ENCODE measurements around the gene INPP1. TPM values are rescaled to one million over a fixed set of nuclear protein-coding genes. Genes with fewer than 3 reads are reported as not detected.

The INPP1 gene
- total and polyA plus RNA-seq, 2 of the 8 experiments (the other 6 are each of a cell fraction or from before 2014, with no cell fraction given), result 0.88 to 3.0 TPM

GRCh38 chr2:190357600-190357999 lies 14.2 kb downstream of the INPP1 start:
- Histone ChIP-seq H3K23me2 (ENCODE audit: low read depth, low read length) (no peaks in the 10 kb centered on the region), H2BK5ac (ENCODE audit: low read depth, low read length) (no peak overlapping the region), H2BK20ac (ENCODE audit: low read length) (no peak overlapping the region), H3K4me2 (ENCODE audit: insufficient read depth in 1 of 2, low read depth in 2 of 2, low read length in 2 of 2) (no peak overlapping the region), H3K4me1 (replicated peaks in 1 of 4; ENCODE audit: control insufficient read depth in 3 of 4, insufficient read depth in 4 of 4, low read length in 3 of 4) (no peaks in the 10 kb centered on the region), H3K27ac (ENCODE audit: low read depth, low read length) (no peak overlapping the region), H3K79me2 (ENCODE audit: control insufficient read depth in 1 of 2, insufficient read depth in 2 of 2, low read length in 2 of 2) (no peaks in the 10 kb centered on the region), H2BK12ac (ENCODE audit: low read depth, low read length) (no peak overlapping the region), H2AFZ (ENCODE audit: low read length) (no peak overlapping the region), H2BK120ac (replicated peaks; ENCODE audit: low read depth, low read length) (no peak overlapping the region), H4K91ac (replicated peaks; ENCODE audit: insufficient read length, low read length) (no peak overlapping the region), H4K8ac (ENCODE audit: extremely low read depth, insufficient read depth, low read length) (no peak overlapping the region), H3K9ac (replicated peaks in 1 of 4; ENCODE audit: extremely low read depth in 1 of 4, low read depth in 3 of 4, low read length in 3 of 4) (no peak overlapping the region), H3K23ac (ENCODE audit: insufficient read length) (no peak overlapping the region), H3K56ac (replicated peaks; ENCODE audit: insufficient read length, low read depth, low read length) (no peak overlapping the region), H3K36me3 (ENCODE audit: control insufficient read depth in 2 of 4, insufficient read depth in 4 of 4, low read length in 3 of 4) (no peaks in the 10 kb centered on the region), H3K18ac (ENCODE audit: extremely low read depth, low read length) (no peak overlapping the region), H3K4me3 (ENCODE audit: extremely low read depth in 1 of 4, insufficient read depth in 2 of 4, low read depth in 3 of 4, low read length in 4 of 4) (no peak overlapping the region), H2AK5ac (ENCODE audit: low read depth, low read length) (no peak overlapping the region), H3K14ac (ENCODE audit: insufficient read length) (no peak overlapping the region), H2BK15ac (ENCODE audit: low read length) (no peak overlapping the region), H4K20me1 (replicated peaks in 1 of 2; ENCODE audit: control insufficient read depth in 1 of 2, insufficient read depth in 2 of 2, low read length in 2 of 2) (no peaks in the 10 kb centered on the region), H3K27me3 (replicated peaks in 1 of 4; ENCODE audit: control insufficient read depth in 3 of 4, extremely low read depth in 1 of 4, insufficient read depth in 3 of 4, low read length in 3 of 4) (no peaks in the 10 kb centered on the region), H4K5ac (ENCODE audit: insufficient read length, low read depth, low read length) (no peak overlapping the region), H3K4ac (replicated peaks; ENCODE audit: insufficient read length, low read depth, low read length) (no peak overlapping the region), H3K9me3 (ENCODE audit: insufficient read depth in 2 of 2, low read depth in 1 of 2, low read length in 1 of 2) (no peaks in the 10 kb centered on the region), H3K79me1 (ENCODE audit: low read depth, low read length) (no peaks in the 10 kb centered on the region)
- DNase-seq (ENCODE audit: low read depth in 1 of 2, low spot score in 2 of 2) (no peak), FAIRE-seq (no peak)
- POLR2A ChIA-PET (ENCODE audit: partially characterized antibody), result no interaction called here
- TF ChIP-seq RXRA (IDR thresholded peaks at IDR 0.05; ENCODE audit: insufficient read depth, low read depth, low read length) (no peak), BACH1 (IDR thresholded peaks at IDR 0.05; ENCODE audit: low read length) (no peak), POLR2A (IDR thresholded peaks at IDR 0.05; ENCODE audit: control extremely low read depth in 1 of 2, low read depth in 2 of 2, low read length in 2 of 2) (no peak), FOSL1 (IDR thresholded peaks at IDR 0.05; ENCODE audit: insufficient read depth, low read depth, low read length) (no peak), TCF12 (IDR thresholded peaks at IDR 0.05; ENCODE audit: low read depth, low read length) (no peak), KDM5A (IDR thresholded peaks at IDR 0.05; ENCODE audit: low read length) (no peak), TAF1 (IDR thresholded peaks at IDR 0.05; ENCODE audit: low read depth, low read length) (no peak), POU5F1 (IDR thresholded peaks at IDR 0.05; ENCODE audit: low read depth, low read length) (no peak), RBBP5 (IDR thresholded peaks at IDR 0.05; ENCODE audit: borderline replicate concordance, low read depth, low read length) (no peak), NRF1 (IDR thresholded peaks at IDR 0.05; ENCODE audit: low read depth, low read length) (no peak)
- CTCF ChIA-PET (ENCODE audit: partially characterized antibody), result interaction anchor here (0.6 kb wide), 1 partner anchor 13 kb away, joined by 6 read pairs; no protein-coding TSS in a partner anchor
- WGBS, 2 experiments (ENCODE audit: extremely low coverage in 1 of 2, insufficient coverage in 1 of 2, insufficient read length in 1 of 2, insufficient replicate concordance in 2 of 2, low coverage in 1 of 2, low lambda C conversion rate in 2 of 2, missing lambda C conversion rate in 1 of 2), result 62% methylated on average over 2 of the region's 2 CpGs; no CpG with 5 or more reads in 1 of the 2 experiments

Data from H1 (cell line).